ENCODE results near the gene BAD. TPM values are rescaled to one million over a fixed set of nuclear protein-coding genes. Genes with fewer than 3 reads are reported as not detected.

The BAD gene
- total and polyA plus RNA-seq, 10 of the 15 experiments (the other 5 are each of a cell fraction or from before 2014, with no cell fraction given) = 1.5 to 67.2 (median 39.6) TPM

DNA sequence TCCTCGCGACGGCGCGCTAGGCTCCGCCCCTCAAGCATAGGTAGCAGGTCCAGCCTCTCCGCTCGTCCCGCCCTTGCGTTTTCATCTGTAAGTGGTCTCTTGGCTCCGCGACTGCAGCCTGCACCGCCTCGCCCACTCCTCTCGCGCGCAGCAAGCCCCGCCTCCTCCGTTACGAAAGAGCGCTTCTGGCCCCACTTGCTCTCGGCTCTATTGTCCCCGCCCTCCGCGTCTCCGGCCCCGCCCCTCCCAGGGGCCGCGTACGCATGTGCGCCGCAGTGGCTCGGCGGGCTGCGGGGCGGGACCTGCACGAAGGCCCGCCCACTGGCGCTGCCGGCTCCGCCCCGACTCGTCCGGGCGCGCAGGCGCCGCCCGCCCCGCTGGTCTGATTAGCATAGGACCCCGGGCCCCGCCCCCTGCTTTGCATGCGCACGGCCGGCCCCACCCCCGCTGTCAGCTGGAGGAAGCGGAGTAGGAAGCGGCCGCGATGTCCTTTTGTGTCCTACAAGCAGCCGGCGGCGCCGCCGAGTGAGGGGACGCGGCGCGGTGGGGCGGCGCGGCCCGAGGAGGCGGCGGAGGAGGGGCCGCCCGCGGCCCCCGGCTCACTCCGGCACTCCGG, 20.7 kb upstream of the BAD start, which contains the start of gene ESRRA (continued):
- TF ChIP-seq, protein P1, sequence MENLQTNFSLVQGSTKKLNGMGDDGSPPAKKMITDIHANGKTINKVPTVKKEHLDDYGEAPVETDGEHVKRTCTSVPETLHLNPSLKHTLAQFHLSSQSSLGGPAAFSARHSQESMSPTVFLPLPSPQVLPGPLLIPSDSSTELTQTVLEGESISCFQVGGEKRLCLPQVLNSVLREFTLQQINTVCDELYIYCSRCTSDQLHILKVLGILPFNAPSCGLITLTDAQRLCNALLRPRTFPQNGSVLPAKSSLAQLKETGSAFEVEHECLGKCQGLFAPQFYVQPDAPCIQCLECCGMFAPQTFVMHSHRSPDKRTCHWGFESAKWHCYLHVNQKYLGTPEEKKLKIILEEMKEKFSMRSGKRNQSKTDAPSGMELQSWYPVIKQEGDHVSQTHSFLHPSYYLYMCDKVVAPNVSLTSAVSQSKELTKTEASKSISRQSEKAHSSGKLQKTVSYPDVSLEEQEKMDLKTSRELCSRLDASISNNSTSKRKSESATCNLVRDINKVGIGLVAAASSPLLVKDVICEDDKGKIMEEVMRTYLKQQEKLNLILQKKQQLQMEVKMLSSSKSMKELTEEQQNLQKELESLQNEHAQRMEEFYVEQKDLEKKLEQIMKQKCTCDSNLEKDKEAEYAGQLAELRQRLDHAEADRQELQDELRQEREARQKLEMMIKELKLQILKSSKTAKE (IDR thresholded peaks at IDR 0.05; ENCODE audit: low read depth, poor library complexity, severe bottlenecking) = no peak
- TF ChIP-seq IKZF1 (conservative IDR thresholded peaks at IDR 0.05) (no peak), RB1 (IDR thresholded peaks at IDR 0.05; ENCODE audit: borderline replicate concordance) (no peak), ZNF622 (IDR thresholded peaks at IDR 0.05) (no peak), MYC (IDR thresholded peaks at IDR 0.05; ENCODE audit: insufficient read depth, insufficient read length, insufficient replicate concordance, low read length, severe bottlenecking) (no peak), NFXL1 (IDR thresholded peaks at IDR 0.05; ENCODE audit: borderline replicate concordance) (no peak), JUND (IDR thresholded peaks at IDR 0.05; ENCODE audit: low read depth, low read length) (no peak), ELK1 (IDR thresholded peaks at IDR 0.05; ENCODE audit: low read depth, low read length) (peak; percentile 51; the same call in 1 of the 2 replicates), SMARCA5 (IDR thresholded peaks at IDR 0.05) (no peak), MXI1 (IDR thresholded peaks at IDR 0.05; ENCODE audit: low read depth, low read length) (peak; percentile 65), RCOR1 (conservative IDR thresholded peaks at IDR 0.05; ENCODE audit: low read depth, low read length) (no peak), RELA (IDR thresholded peaks at IDR 0.05; ENCODE audit: borderline replicate concordance, partially characterized antibody) (no peak), TCF7 (IDR thresholded peaks at IDR 0.05; ENCODE audit: borderline replicate concordance) (no peak), CREB1 (IDR thresholded peaks at IDR 0.05; ENCODE audit: low read depth) (peak; percentile 64), ZBED1 (IDR thresholded peaks at IDR 0.05; ENCODE audit: borderline replicate concordance) (no peak), LARP7 (IDR thresholded peaks at IDR 0.05) (0 out of 2 replicates have a peak, but pooled peaks have one; percentile 45), CHD1 (IDR thresholded peaks at IDR 0.05; ENCODE audit: low read depth, low read length) (no peak), RBBP5 (conservative IDR thresholded peaks at IDR 0.05) (no peak), GABPA (IDR thresholded peaks at IDR 0.05; ENCODE audit: low read depth) (no peak), TAF1 (IDR thresholded peaks at IDR 0.05; ENCODE audit: borderline replicate concordance, low read depth, low read length) (no peak), IRF4 (IDR thresholded peaks at IDR 0.05; ENCODE audit: low read depth, low read length) (no peak), BACH1 (IDR thresholded peaks at IDR 0.05; ENCODE audit: borderline replicate concordance) (peak; percentile 19; the same call in 1 of the 2 replicates), WRNIP1 (IDR thresholded peaks at IDR 0.05; ENCODE audit: borderline replicate concordance, low read depth, low read length) (no peak), NFYA (IDR thresholded peaks at IDR 0.05; ENCODE audit: borderline replicate concordance, low read depth, low read length) (no peak), HDAC2 (IDR thresholded peaks at IDR 0.05) (no peak)
- TF ChIP-seq, protein P2, sequence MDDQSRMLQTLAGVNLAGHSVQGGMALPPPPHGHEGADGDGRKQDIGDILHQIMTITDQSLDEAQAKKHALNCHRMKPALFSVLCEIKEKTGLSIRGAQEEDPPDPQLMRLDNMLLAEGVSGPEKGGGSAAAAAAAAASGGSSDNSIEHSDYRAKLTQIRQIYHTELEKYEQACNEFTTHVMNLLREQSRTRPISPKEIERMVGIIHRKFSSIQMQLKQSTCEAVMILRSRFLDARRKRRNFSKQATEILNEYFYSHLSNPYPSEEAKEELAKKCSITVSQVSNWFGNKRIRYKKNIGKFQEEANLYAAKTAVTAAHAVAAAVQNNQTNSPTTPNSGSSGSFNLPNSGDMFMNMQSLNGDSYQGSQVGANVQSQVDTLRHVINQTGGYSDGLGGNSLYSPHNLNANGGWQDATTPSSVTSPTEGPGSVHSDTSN (IDR thresholded peaks at IDR 0.05; ENCODE audit: insufficient replicate concordance, low read depth, low read length) = peak; percentile 63
- TF ChIP-seq, protein P3, sequence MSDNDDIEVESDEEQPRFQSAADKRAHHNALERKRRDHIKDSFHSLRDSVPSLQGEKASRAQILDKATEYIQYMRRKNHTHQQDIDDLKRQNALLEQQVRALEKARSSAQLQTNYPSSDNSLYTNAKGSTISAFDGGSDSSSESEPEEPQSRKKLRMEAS (IDR thresholded peaks at IDR 0.05; ENCODE audit: low read depth, low read length) = no peak
